HepG2 (cell line): ENCODE measurements around the gene UQCRC2. TPM values are rescaled to one million over a fixed set of nuclear protein-coding genes. Genes with fewer than 3 reads are reported as not detected.

ENCODE experiments used
- DMTF1 ChIP-seq: sonication (generic); formaldehyde crosslinking; IDR thresholded peaks from 2 replicates; pipeline ENCODE4 v1.4.0; 2020; ENCODE audit warnings: mild to moderate bottlenecking, missing genetic modification reagents
- ETS1 ChIP-seq: sonication (generic); formaldehyde crosslinking; IDR thresholded peaks from 2 replicates; pipeline ENCODE4 v1.4.0; 2020; ENCODE audit warnings: missing genetic modification reagents
- HIVEP1 ChIP-seq: sonication (generic); formaldehyde crosslinking; IDR thresholded peaks from 2 replicates; pipeline ENCODE4 v1.4.0; 2020; ENCODE audit warnings: mild to moderate bottlenecking, missing genetic modification reagents
- HNRNPUL1 ChIP-seq: fragments of 200-400 bp; formaldehyde crosslinking; IDR thresholded peaks from 2 replicates; pipeline ENCODE4 v1.6.1; 2017; ENCODE audit warnings: low read depth, mild to moderate bottlenecking, low read length, moderate library complexity
- IRX3 ChIP-seq: sonication (generic); formaldehyde crosslinking; IDR thresholded peaks from 2 replicates; pipeline ENCODE4 v1.8.1; 2023; ENCODE audit warnings: mild to moderate bottlenecking, low read depth, missing genetic modification reagents, borderline replicate concordance
- KLF6 ChIP-seq: IDR thresholded peaks from 2 replicates; pipeline ENCODE4 v1.8.0; 2016; ENCODE audit warnings: missing biosample characterization, missing genetic modification reagents
- LBX2 ChIP-seq: sonication (generic); formaldehyde crosslinking; IDR thresholded peaks from 2 replicates; pipeline ENCODE4 v1.5.0; 2020; ENCODE audit warnings: missing genetic modification reagents, mild to moderate bottlenecking, borderline replicate concordance
- MXI1 ChIP-seq: IDR thresholded peaks from 3 replicates; pipeline ENCODE4 v1.6.1; 2012; ENCODE audit warnings: low read depth, low read length, inconsistent platforms, borderline replicate concordance
- POGZ ChIP-seq: sonication (generic); formaldehyde crosslinking; IDR thresholded peaks from 2 replicates; pipeline ENCODE4 v1.4.0; 2020; ENCODE audit warnings: mild to moderate bottlenecking, missing genetic modification reagents
- POLR2G ChIP-seq: fragments of 200-400 bp; formaldehyde crosslinking; IDR thresholded peaks from 2 replicates; pipeline ENCODE4 v1.6.1; 2018; ENCODE audit warnings: mild to moderate bottlenecking, low read depth, low read length, moderate library complexity
- SP140L ChIP-seq: sonication (generic); formaldehyde crosslinking; IDR thresholded peaks from 2 replicates; pipeline ENCODE4 v1.4.0; 2020; ENCODE audit warnings: missing genetic modification reagents, borderline replicate concordance
- TRAFD1 ChIP-seq: sonication (generic); formaldehyde crosslinking; IDR thresholded peaks from 2 replicates; pipeline ENCODE4 v1.5.1; 2020; ENCODE audit warnings: missing genetic modification reagents, mild to moderate bottlenecking, borderline replicate concordance
- ZBTB4 ChIP-seq: sonication (generic); formaldehyde crosslinking; IDR thresholded peaks from 2 replicates; pipeline ENCODE4 v1.4.0; 2020; ENCODE audit warnings: missing genetic modification reagents, mild to moderate bottlenecking, borderline replicate concordance
- ZBTB7A ChIP-seq: sonication (generic); formaldehyde crosslinking; IDR thresholded peaks from 2 replicates; pipeline ENCODE4 v1.8.0; 2022; ENCODE audit warnings: mild to moderate bottlenecking, missing genetic modification reagents
- ZGPAT ChIP-seq: IDR thresholded peaks from 2 replicates; pipeline ENCODE4 v1.6.1; 2016; ENCODE audit warnings: mild to moderate bottlenecking
- ZNF253 ChIP-seq: sonication (generic); formaldehyde crosslinking; IDR thresholded peaks from 2 replicates; pipeline ENCODE4 v1.8.0; 2022; ENCODE audit warnings: mild to moderate bottlenecking, missing genetic modification reagents, borderline replicate concordance
- ZNF441 ChIP-seq: sonication (generic); formaldehyde crosslinking; IDR thresholded peaks from 2 replicates; pipeline ENCODE4 v1.7.0; 2021; ENCODE audit warnings: missing genetic modification reagents, borderline replicate concordance
- ZNF709 ChIP-seq: sonication (generic); formaldehyde crosslinking; IDR thresholded peaks from 2 replicates; pipeline ENCODE4 v1.5.0; 2020; ENCODE audit warnings: mild to moderate bottlenecking, missing genetic modification reagents
- polyA plus RNA-seq, 8 experiments: library from polyadenylated mRNA; depleted of rRNA in 3 of 8; stranded (reverse) in 7 of 8; unstranded in 1 of 8; fragments of >200 nt; fragmentation: Illumina TruSeq in 4 of 8; extraction: Trizol in 4 of 8; gene quantifications; 2 replicates each; pipeline versions ENCODE4 v1.2.1 to v1.2.3, GENCODE V29; 2011 to 2016; ENCODE audit warnings: low read depth in 4 of 8, missing spikeins in 1 of 8, mixed read lengths in 1 of 8; ENCODE audit not compliant: insufficient read depth in 1 of 8
- total RNA-seq, 5 experiments: library from RNA; depleted of rRNA; stranded (reverse); fragments of >200 nt; fragmentation: Illumina TruSeq; extraction: Trizol; gene quantifications; 2 replicates each; pipeline ENCODE4 v1.2.3, GENCODE V29; 2016; ENCODE audit warnings: low read depth in 1 of 5

The UQCRC2 gene
- total and polyA plus RNA-seq, 2 of the 13 experiments (the other 11 are each of a cell fraction or from before 2014, with no cell fraction given) = 442 to 536 TPM

- TF ChIP-seq ZBTB4 (peak; percentile 66; the same call in 1 of the 2 replicates), POGZ (peak; percentile 28; the same call in 1 of the 2 replicates), ETS1 (CRISPR knock-in tag) (no peak), IRX3 (CRISPR knock-in tag) (no peak), HNRNPUL1 (no peak), KLF6 (CRISPR knock-in tag) (no peak), SP140L (CRISPR knock-in tag) (no peak), DMTF1 (CRISPR knock-in tag) (no peak; the same call in 1 of the 2 replicates), MXI1 (peak; percentile 84; the same call in 2 of the 3 replicates), TRAFD1 (CRISPR knock-in tag) (no peak; the same call in none of the 2 replicates), ZNF441 (CRISPR knock-in tag) (no peak; the same call in 1 of the 2 replicates), POLR2G (no peak; the same call in 1 of the 2 replicates), ZNF253 (no peak), LBX2 (CRISPR knock-in tag) (no peak), HIVEP1 (no peak), ZNF709 (CRISPR knock-in tag) (peak; percentile 96), ZBTB7A (CRISPR knock-in tag) (no peak), ZGPAT (CRISPR knock-in tag) (no peak)
Measured at GRCh38 chr16:21952040-21952792, 945 bp upstream of the UQCRC2 start (continued).
